Kidney glomerular epithelial cell (primary cell): ENCODE results near the gene NELFA.

Source experiments
- DNase-seq: peaks from one replicate; lab custom pipeline; 2025; lab: John Stamatoyannopoulos, UW

Gene NELFA

GRCh38 chr4:1964971-1965370 lies 43.8 kb downstream of the NELFA start:
- DNase-seq = no peak

- no peak for DNase-seq
These were observed 44.3 kb downstream of the NELFA start for GRCh38 chr4:1964443-1964842.

- no peak for DNase-seq
These were observed 45.8 kb downstream of the NELFA start for GRCh38 chr4:1962980-1963379.

- no peak for DNase-seq
These were observed 47.2 kb downstream of the NELFA start for GRCh38 chr4:1961563-1961962.

GRCh38 chr4:1961038-1961437 lies 47.7 kb downstream of the NELFA start:
- no peak for DNase-seq

GRCh38 chr4:1960170-1960825 lies 48.5 kb downstream of the NELFA start:
- DNase-seq = no peak

- no peak for DNase-seq
These were observed 49.7 kb downstream of the NELFA start for GRCh38 chr4:1959104-1959384.

GRCh38 chr4:1958276-1959103 lies 50.3 kb downstream of the NELFA start:
- no peak for DNase-seq

- no peak for DNase-seq
These were observed 52.1 kb downstream of the NELFA start for GRCh38 chr4:1956631-1957030.

- no peak for DNase-seq
These were observed 55.4 kb downstream of the NELFA start for GRCh38 chr4:1953335-1953734.

GRCh38 chr4:1952719-1953118 lies 56.1 kb downstream of the NELFA start:
- DNase-seq = no peak

GRCh38 chr4:1952058-1952700 lies 56.6 kb downstream of the NELFA start:
- no peak for DNase-seq

GRCh38 chr4:1950369-1950768 lies 58.4 kb downstream of the NELFA start:
- no peak for DNase-seq

- DNase-seq = no peak
These were observed 59.8 kb downstream of the NELFA start for GRCh38 chr4:1948892-1949436.

GRCh38 chr4:1948232-1948631 lies 60.5 kb downstream of the NELFA start:
- DNase-seq = no peak

GRCh38 chr4:1945912-1946311 lies 62.9 kb downstream of the NELFA start:
- no peak for DNase-seq

- DNase-seq = no peak
These were observed 63.5 kb downstream of the NELFA start for GRCh38 chr4:1945124-1945895.

- DNase-seq = no peak
These were observed 64.8 kb downstream of the NELFA start for GRCh38 chr4:1943928-1944327.

- no peak for DNase-seq
These were observed 68.2 kb downstream of the NELFA start for GRCh38 chr4:1940566-1940965.

GRCh38 chr4:1939664-1940509 lies 68.9 kb downstream of the NELFA start:
- peak; percentile 13 for DNase-seq

GRCh38 chr4:1938027-1938426 lies 70.7 kb downstream of the NELFA start:
- DNase-seq = no peak
